ENCODE measurements around the gene APRT.
"Not testable (repeated sequence)": the region's sequence is repeated elsewhere in the genome, so short reads cannot be mapped to it uniquely, and the experiment has no call there.

APRT gene

DNA sequence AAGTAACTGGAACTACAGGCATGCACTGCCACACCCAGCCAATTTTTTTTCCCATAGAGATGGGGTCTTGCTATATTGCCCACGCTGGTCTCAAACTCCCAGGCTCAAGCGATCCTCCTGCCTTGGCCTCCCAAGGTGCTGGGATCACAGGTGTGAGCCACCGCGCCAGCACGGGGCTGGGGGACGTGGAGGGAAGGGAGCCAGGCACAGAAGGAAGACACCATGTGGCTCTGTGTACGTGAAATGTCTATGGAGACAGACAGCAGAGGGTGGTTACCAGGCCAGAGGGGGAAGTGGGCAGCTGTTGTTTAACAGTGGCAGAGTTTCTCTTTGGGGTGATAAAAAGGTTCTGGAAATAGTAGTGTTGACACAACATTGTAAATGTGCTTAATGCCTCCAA lies 22.1 kb downstream of the APRT start:
- Histone ChIP-seq H3K27ac (ENCODE audit: low read depth, low read length, poor library complexity, severe bottlenecking) (no peak overlapping the region), H4K20me1 (ENCODE audit: insufficient read depth, low read length) (no peaks in the 10 kb centered on the region), H3K4me3 (ENCODE audit: low read depth, low read length, poor library complexity, severe bottlenecking) (no peak overlapping the region), H3K36me3 (ENCODE audit: insufficient read depth, low read length) (no peaks in the 10 kb centered on the region), H3K9ac (ENCODE audit: low read length) (no peak overlapping the region), H3K4me1 (ENCODE audit: insufficient read depth, low read length, severe bottlenecking) (peaks cover 49% of the 10 kb centered on the region), H3K9me3 (ENCODE audit: low read length) (no peaks in the 10 kb centered on the region), H2AFZ (ENCODE audit: low read length) (no peak overlapping the region), H3K27me3 (ENCODE audit: insufficient read depth, low read length) (no peaks in the 10 kb centered on the region), H3F3A (ENCODE audit: insufficient read depth, low read length) (0 out of 2 replicates have a peak, but pooled peaks cover 3% of the 10 kb centered on the region), H3K9me2 (ENCODE audit: low read depth, low read length) (no peaks in the 10 kb centered on the region), H3K4me2 (ENCODE audit: low read length) (no peak overlapping the region), H3K79me2 (ENCODE audit: insufficient read depth, low read length) (no peaks in the 10 kb centered on the region)
- TF ChIP-seq EZH2 (IDR thresholded peaks at IDR 0.05; ENCODE audit: borderline replicate concordance, low read length): no peak
- TF ChIP-seq, protein P1, sequence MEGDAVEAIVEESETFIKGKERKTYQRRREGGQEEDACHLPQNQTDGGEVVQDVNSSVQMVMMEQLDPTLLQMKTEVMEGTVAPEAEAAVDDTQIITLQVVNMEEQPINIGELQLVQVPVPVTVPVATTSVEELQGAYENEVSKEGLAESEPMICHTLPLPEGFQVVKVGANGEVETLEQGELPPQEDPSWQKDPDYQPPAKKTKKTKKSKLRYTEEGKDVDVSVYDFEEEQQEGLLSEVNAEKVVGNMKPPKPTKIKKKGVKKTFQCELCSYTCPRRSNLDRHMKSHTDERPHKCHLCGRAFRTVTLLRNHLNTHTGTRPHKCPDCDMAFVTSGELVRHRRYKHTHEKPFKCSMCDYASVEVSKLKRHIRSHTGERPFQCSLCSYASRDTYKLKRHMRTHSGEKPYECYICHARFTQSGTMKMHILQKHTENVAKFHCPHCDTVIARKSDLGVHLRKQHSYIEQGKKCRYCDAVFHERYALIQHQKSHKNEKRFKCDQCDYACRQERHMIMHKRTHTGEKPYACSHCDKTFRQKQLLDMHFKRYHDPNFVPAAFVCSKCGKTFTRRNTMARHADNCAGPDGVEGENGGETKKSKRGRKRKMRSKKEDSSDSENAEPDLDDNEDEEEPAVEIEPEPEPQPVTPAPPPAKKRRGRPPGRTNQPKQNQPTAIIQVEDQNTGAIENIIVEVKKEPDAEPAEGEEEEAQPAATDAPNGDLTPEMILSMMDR (IDR thresholded peaks at IDR 0.05; ENCODE audit: low read length): no peak

DNA sequence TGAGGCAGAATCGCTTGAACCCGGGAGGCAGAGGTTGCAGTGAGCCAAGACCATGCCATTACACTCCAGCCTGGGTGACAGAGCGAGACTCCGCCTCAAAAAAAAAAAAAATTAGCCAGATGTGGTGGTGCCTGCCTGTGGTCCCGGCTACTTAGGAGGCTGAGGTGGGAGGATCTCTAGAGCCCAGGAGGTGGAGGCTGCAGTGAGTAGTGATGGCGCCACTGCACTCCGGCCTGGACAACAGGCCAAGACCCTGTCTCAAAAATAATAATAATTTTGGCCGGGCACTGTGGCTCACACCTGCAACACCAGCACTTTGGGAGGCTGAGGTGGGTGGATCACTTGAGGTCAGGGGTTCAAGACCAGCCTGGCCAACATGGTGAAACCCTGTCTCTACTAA lies 23.0 kb downstream of the APRT start:
- H3K4me2 ChIP-seq (ENCODE audit: low read length); H3K79me2 ChIP-seq (ENCODE audit: insufficient read depth, low read length); H4K20me1 ChIP-seq (ENCODE audit: insufficient read depth, low read length); H2AFZ ChIP-seq (ENCODE audit: low read length); H3K36me3 ChIP-seq (ENCODE audit: insufficient read depth, low read length); H3K4me3 ChIP-seq (ENCODE audit: low read depth, low read length, poor library complexity, severe bottlenecking); H3F3A ChIP-seq (ENCODE audit: insufficient read depth, low read length); H3K9ac ChIP-seq (ENCODE audit: low read length); H3K27ac ChIP-seq (ENCODE audit: low read depth, low read length, poor library complexity, severe bottlenecking); H3K27me3 ChIP-seq (ENCODE audit: insufficient read depth, low read length); H3K9me3 ChIP-seq (ENCODE audit: low read length); H3K9me2 ChIP-seq (ENCODE audit: low read depth, low read length): not testable (repeated sequence)
- peaks cover 52% of the 10 kb centered on the region for H3K4me1 ChIP-seq (ENCODE audit: insufficient read depth, low read length, severe bottlenecking)

DNA sequence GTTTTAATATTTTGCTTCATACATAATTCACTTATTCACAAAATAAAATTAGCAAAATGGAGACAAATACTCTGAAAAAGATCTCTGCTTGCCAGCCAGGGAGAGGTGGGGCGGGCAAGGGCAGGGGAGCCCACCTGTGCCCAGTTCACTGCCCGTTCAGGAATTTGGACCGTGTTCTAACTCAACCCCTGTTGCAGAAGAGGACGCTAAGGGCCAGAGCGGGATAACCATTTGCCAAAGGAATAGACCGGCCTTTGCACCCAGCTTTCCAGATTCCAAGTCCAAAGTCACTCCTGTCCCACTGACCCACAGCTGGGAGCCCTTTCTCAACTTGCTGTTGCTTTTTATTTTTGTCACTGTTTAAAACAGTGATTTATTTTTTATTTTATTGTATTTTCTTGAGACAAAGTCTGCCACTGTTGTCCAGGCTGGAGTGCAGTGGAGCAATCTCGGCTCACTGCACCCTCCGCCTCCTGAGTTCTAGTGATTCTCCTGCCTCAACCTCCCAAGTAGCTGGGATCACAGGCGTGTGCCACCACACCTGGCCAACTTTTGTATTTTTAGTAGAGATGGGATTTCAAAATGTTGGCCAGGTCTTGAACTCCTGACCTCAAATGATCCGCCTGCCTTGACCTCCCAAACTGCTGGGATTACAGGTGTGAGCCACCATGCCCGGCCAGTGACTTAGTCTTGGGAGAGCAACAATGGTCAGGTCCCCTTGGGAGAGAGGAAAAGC lies 24.0 kb downstream of the APRT start:
- Histone ChIP-seq H3K27me3 (ENCODE audit: insufficient read depth, low read length) (peaks cover 10% of the 10 kb centered on the region), H3K4me2 (ENCODE audit: low read length) (no peak overlapping the region)

More for the DNA sequence above, 24.0 kb downstream of the APRT start:
- H4K20me1 ChIP-seq (ENCODE audit: insufficient read depth, low read length): no peaks in the 10 kb centered on the region
- H3K27ac ChIP-seq (ENCODE audit: low read depth, low read length, poor library complexity, severe bottlenecking): no peak overlapping the region
- H3K36me3 ChIP-seq (ENCODE audit: insufficient read depth, low read length): no peaks in the 10 kb centered on the region
- no peak overlapping the region for H3K9ac ChIP-seq (ENCODE audit: low read length)
- no peak overlapping the region for H3K4me3 ChIP-seq (ENCODE audit: low read depth, low read length, poor library complexity, severe bottlenecking)
- no peaks in the 10 kb centered on the region for H3K9me3 ChIP-seq (ENCODE audit: low read length)
- TF ChIP-seq, protein P1 (IDR thresholded peaks at IDR 0.05; ENCODE audit: low read length): no peak
- TF ChIP-seq EZH2 (IDR thresholded peaks at IDR 0.05; ENCODE audit: borderline replicate concordance, low read length): no peak
- no peaks in the 10 kb centered on the region for H3K79me2 ChIP-seq (ENCODE audit: insufficient read depth, low read length)
- peaks cover 12% of the 10 kb centered on the region for H3F3A ChIP-seq (ENCODE audit: insufficient read depth, low read length)
- peaks cover 50% of the 10 kb centered on the region for H3K4me1 ChIP-seq (ENCODE audit: insufficient read depth, low read length, severe bottlenecking)
- no peaks in the 10 kb centered on the region for H3K9me2 ChIP-seq (ENCODE audit: low read depth, low read length)
- H2AFZ ChIP-seq (ENCODE audit: low read length): no peak overlapping the region

Data from OCI-LY1 (cell line).